Transverse colon (tissue), 4 donors: ENCODE data around the gene CEND1.

Source experiments
- CTCF ChIP-seq, 5 experiments: fragments of 200-600 bp in 3 of 5; fragments of 450-650 bp in 2 of 5; sonication (generic) in 3 of 5; IDR thresholded peaks; 1 replicate in 2 of 5; 2 replicates in 3 of 5; pipeline ENCODE4 v1.5.1; 2016 to 2017; ENCODE audit warnings: antibody characterized with exemption in 5 of 5, inconsistent platforms in 3 of 5, mild to moderate bottlenecking in 2 of 5, moderate library complexity in 1 of 5
- EP300 ChIP-seq: sonication (generic); formaldehyde crosslinking; IDR thresholded peaks from one replicate; pipeline ENCODE4 v1.6.1; 2017; ENCODE audit warnings: antibody characterized with exemption, low read depth
- POLR2A ChIP-seq: fragments of 450-650 bp; IDR thresholded peaks from one replicate; pipeline ENCODE4 v1.6.1; 2016; ENCODE audit warnings: antibody characterized with exemption, mild to moderate bottlenecking, moderate library complexity
- POLR2AphosphoS5 ChIP-seq, 3 donors: sonication (generic); formaldehyde crosslinking; IDR thresholded peaks; one replicate each; pipeline ENCODE4 v1.6.1; 2016; ENCODE audit warnings: antibody characterized with exemption in 3 of 3

GRCh38 chr11:765802-766091, 24.1 kb downstream of the CEND1 start:
- TF ChIP-seq CTCF (IDR thresholded peaks at IDR 0.05) (no peak), POLR2A (no peak), EP300 (no peak), POLR2AphosphoS5 (IDR thresholded peaks at IDR 0.05) (no peak)
